Spleen (tissue), 7 donors: ENCODE data around the gene NCBP2.

ENCODE experiments used
- POLR2AphosphoS5 ChIP-seq, 3 donors: sonication (generic); formaldehyde crosslinking; IDR thresholded peaks; one replicate each; pipeline ENCODE4 v1.5.1; 2017; ENCODE audit warnings: antibody characterized with exemption in 3 of 3
- TF ChIP-seq, protein P1 (sequence below), 11 experiments: fragments of 200-600 bp in 7 of 11; fragments of 450-650 bp in 4 of 11; sonication (generic) in 4 of 11; IDR thresholded peaks in 8 of 11; conservative IDR thresholded peaks in 3 of 11; 1 replicate in 7 of 11; 2 replicates in 4 of 11; pipeline versions ENCODE4 v1.4.0 to v1.8.0; 2016 to 2021; ENCODE audit warnings: antibody characterized with exemption in 11 of 11, inconsistent platforms in 4 of 11, mild to moderate bottlenecking in 1 of 11
- donor health status: DM: no; HTN: no; CAD: no; lungs with moderate emphysema.
- donor health status: DM: no; HTN: no; CAD: no.
- donor health status: DM: no; HTN: no; CAD: no.

DNA sequence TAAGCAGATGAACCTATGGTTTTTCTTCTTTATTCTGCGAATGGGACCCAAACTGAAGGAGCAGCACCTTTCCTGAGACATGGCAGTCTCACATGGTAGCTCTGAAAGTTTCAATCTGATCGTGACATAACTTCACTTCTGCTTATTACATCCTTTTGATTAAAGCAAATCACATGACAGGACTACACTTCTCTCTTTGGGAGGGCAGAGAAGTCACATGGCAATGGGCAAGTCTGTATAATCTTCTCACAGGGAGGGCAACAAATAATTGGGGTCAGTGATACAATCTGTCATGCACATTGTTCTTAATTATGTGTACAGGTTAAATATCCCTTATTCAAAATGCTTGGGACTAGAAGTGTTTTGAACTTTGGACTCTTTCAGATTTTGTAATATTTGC is 21.6 kb downstream of the NCBP2 start:
- no peak for TF ChIP-seq POLR2AphosphoS5 (IDR thresholded peaks at IDR 0.05)
- TF ChIP-seq, protein P1, sequence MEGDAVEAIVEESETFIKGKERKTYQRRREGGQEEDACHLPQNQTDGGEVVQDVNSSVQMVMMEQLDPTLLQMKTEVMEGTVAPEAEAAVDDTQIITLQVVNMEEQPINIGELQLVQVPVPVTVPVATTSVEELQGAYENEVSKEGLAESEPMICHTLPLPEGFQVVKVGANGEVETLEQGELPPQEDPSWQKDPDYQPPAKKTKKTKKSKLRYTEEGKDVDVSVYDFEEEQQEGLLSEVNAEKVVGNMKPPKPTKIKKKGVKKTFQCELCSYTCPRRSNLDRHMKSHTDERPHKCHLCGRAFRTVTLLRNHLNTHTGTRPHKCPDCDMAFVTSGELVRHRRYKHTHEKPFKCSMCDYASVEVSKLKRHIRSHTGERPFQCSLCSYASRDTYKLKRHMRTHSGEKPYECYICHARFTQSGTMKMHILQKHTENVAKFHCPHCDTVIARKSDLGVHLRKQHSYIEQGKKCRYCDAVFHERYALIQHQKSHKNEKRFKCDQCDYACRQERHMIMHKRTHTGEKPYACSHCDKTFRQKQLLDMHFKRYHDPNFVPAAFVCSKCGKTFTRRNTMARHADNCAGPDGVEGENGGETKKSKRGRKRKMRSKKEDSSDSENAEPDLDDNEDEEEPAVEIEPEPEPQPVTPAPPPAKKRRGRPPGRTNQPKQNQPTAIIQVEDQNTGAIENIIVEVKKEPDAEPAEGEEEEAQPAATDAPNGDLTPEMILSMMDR (IDR thresholded peaks at IDR 0.05 in 8 of 11, conservative IDR thresholded peaks at IDR 0.05 in 3 of 11): no peak
